GM18511 (cell line): Measurements from ENCODE around the gene STRA6.

ENCODE experiments used
- ATAC-seq: cut with Tn5 transposase; IDR thresholded peaks from one replicate; pipeline ENCODE4 v1.9.1; 2021; ENCODE audit warnings: mild to moderate bottlenecking, moderate library complexity; ENCODE audit not compliant: unreplicated experiment

STRA6 gene

GRCh38 chr15:74228723-74229081 lies 26.1 kb upstream of the STRA6 start:
- ATAC-seq, result no peak

GRCh38 chr15:74227968-74228722 lies 25.6 kb upstream of the STRA6 start:
- no peak for ATAC-seq

GRCh38 chr15:74226761-74227540 lies 24.4 kb upstream of the STRA6 start:
- ATAC-seq, result no peak

GRCh38 chr15:74225928-74226327 lies 23.3 kb upstream of the STRA6 start:
- ATAC-seq, result no peak

GRCh38 chr15:74222240-74223119 lies 19.9 kb upstream of the STRA6 start:
- ATAC-seq, result no peak

GRCh38 chr15:74221399-74222239 lies 19.0 kb upstream of the STRA6 start:
- no peak for ATAC-seq

GRCh38 chr15:74220475-74221248 lies 18.1 kb upstream of the STRA6 start:
- ATAC-seq, result no peak

- ATAC-seq, result no peak
These were observed 15.6 kb upstream of the STRA6 start for GRCh38 chr15:74217907-74218885.

- ATAC-seq, result no peak
These were observed 14.4 kb upstream of the STRA6 start for GRCh38 chr15:74216949-74217348.

- no peak for ATAC-seq
These were observed 13.4 kb upstream of the STRA6 start for GRCh38 chr15:74215958-74216357.

GRCh38 chr15:74214324-74215021 lies 11.9 kb upstream of the STRA6 start:
- no peak for ATAC-seq

- no peak for ATAC-seq
These were observed 11.3 kb upstream of the STRA6 start for GRCh38 chr15:74213858-74214284.

- ATAC-seq, result no peak
These were observed 9.9 kb upstream of the STRA6 start for GRCh38 chr15:74212494-74212893.

- ATAC-seq, result no peak
These were observed 9.1 kb upstream of the STRA6 start for GRCh38 chr15:74211656-74212055.

GRCh38 chr15:74210729-74211128 lies 8.1 kb upstream of the STRA6 start:
- ATAC-seq, result no peak

GRCh38 chr15:74209997-74210671 lies 7.5 kb upstream of the STRA6 start:
- ATAC-seq, result no peak

GRCh38 chr15:74209560-74209958 lies 7.0 kb upstream of the STRA6 start:
- no peak for ATAC-seq
